ENCODE results near the gene SH2D3A. TPM values are rescaled to one million over a fixed set of nuclear protein-coding genes. Genes with fewer than 3 reads are reported as not detected.
A peak's percentile ranks its signal among the peaks of the same experiment; 100 is the strongest.

The SH2D3A gene
- total RNA-seq, 1 experiment from 2014 or later, result 75.7 TPM

DNA sequence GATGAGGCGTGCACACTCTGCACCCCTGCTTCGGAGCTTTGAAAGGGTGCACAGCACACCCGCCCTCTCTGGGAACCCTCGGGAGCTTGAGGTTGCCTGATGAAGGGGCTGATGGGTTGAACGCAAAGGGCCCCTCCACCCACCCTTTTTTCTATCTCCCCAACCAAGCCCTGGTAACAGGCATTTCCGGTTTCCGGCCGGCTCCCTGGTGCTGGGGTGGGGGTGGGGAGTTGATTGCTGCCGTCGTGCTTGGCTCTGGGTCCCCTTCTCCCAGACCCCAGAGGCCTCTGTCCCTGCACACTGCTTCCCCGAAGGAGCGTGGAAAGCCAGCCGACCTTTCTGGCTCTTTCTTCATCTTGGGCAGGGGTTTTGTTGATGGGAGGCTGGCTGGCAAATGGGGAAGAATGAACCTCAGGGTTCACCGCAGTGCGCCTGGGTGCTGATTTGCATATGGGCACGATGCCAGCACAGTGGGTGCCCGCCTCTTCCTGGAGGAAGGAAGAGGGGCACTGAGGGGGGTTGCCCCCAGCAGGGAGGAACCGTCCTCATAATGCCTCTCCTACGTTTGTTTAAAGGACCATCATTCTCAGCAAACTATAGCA lies 34.4 kb upstream of the SH2D3A start (continued):
- TF ChIP-seq, protein P1, sequence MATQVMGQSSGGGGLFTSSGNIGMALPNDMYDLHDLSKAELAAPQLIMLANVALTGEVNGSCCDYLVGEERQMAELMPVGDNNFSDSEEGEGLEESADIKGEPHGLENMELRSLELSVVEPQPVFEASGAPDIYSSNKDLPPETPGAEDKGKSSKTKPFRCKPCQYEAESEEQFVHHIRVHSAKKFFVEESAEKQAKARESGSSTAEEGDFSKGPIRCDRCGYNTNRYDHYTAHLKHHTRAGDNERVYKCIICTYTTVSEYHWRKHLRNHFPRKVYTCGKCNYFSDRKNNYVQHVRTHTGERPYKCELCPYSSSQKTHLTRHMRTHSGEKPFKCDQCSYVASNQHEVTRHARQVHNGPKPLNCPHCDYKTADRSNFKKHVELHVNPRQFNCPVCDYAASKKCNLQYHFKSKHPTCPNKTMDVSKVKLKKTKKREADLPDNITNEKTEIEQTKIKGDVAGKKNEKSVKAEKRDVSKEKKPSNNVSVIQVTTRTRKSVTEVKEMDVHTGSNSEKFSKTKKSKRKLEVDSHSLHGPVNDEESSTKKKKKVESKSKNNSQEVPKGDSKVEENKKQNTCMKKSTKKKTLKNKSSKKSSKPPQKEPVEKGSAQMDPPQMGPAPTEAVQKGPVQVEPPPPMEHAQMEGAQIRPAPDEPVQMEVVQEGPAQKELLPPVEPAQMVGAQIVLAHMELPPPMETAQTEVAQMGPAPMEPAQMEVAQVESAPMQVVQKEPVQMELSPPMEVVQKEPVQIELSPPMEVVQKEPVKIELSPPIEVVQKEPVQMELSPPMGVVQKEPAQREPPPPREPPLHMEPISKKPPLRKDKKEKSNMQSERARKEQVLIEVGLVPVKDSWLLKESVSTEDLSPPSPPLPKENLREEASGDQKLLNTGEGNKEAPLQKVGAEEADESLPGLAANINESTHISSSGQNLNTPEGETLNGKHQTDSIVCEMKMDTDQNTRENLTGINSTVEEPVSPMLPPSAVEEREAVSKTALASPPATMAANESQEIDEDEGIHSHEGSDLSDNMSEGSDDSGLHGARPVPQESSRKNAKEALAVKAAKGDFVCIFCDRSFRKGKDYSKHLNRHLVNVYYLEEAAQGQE (IDR thresholded peaks at IDR 0.05; ENCODE audit: low read depth), result no peak
- TF ChIP-seq FOSL1 (IDR thresholded peaks at IDR 0.05; ENCODE audit: low read depth), result no peak

DNA sequence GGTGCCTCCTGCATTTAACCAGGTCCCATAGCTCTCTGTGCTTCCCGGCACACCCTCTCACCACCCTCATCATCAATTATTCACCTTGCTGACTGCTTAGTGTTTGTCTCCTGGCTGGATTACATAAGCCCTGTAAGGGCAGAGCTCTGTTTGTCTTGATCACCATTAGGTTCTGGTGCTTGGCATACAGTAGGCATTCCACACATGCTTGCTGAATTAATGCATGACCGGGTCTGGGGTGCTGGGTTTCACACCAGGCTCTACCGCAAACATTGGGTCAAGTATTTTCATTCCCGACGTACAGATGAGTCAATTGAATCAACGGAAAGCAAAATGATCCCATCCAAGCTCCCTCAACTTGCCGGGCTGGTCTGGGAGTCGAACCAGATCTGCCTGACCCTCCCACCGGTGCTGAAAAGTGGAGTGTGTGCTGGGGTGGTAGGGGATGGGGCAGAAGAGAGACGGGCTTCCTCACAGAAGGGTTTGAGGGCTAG lies 33.8 kb upstream of the SH2D3A start:
- no peaks in the 10 kb centered on the region for H3K27me3 ChIP-seq (ENCODE audit: insufficient read depth, low read length)
- DNase-seq (ENCODE audit: low read depth, low spot score) (peak; percentile 39), ATAC-seq (peak; percentile 69)
- no peaks in the 10 kb centered on the region for H3K9me2 ChIP-seq (ENCODE audit: insufficient read depth)
- H3K36me3 ChIP-seq (ENCODE audit: control insufficient read depth in 1 of 2, insufficient read depth in 2 of 2, low read length in 2 of 2), result no peaks in the 10 kb centered on the region
- H3K9ac ChIP-seq (ENCODE audit: low read length), result peak overlapping the region; percentile 89
- no peaks in the 10 kb centered on the region for H4K20me1 ChIP-seq (ENCODE audit: insufficient read depth)
- H3K27ac ChIP-seq (ENCODE audit: low read depth, low read length), result peak overlapping the region; percentile 95
- peak overlapping the region; percentile 98 for H3K4me2 ChIP-seq (ENCODE audit: low read length)
- H2AFZ ChIP-seq (ENCODE audit: low read depth, low read length, poor library complexity, severe bottlenecking), result peak overlapping the region; percentile 54
- intact Hi-C loops (cut with micrococcal nuclease), result loop anchor here (2.0 kb wide), 1 partner anchor 34 kb away; the partner anchor contains the start of gene SH2D3A
- H3K4me3 ChIP-seq (replicated peaks in 1 of 2; ENCODE audit: low read depth in 1 of 2, low read length in 2 of 2), result peak overlapping the region; percentile 62 to 79
- ChIA-PET CTCF (interaction anchor here (1.3 kb wide), 1 partner anchor 33 kb away, joined by 3 read pairs; no protein-coding TSS in a partner anchor), RAD21 (ENCODE audit: low non-redundant PET in 1 of 2, low total read pairs in 2 of 2, uncharacterized antibody in 2 of 2, unreplicated experiment in 2 of 2) (interaction anchor here (0.6 to 1.4 kb wide), 2 partner anchors 63 kb away, joined by 4 to 5 read pairs; no protein-coding TSS in a partner anchor), POLR2A (interaction anchor here (0.5 to 1.4 kb wide), 5 partner anchors 9 to 604 kb away, joined by 3 to 4 read pairs (median 4); no protein-coding TSS in a partner anchor)
- BruUV-seq (replicated peaks), result TSS peak; percentile 85
- no peaks in the 10 kb centered on the region for H3K9me3 ChIP-seq (ENCODE audit: control insufficient read depth in 1 of 2, insufficient read depth in 1 of 2, low read depth in 1 of 2, low read length in 2 of 2)
- H3K79me2 ChIP-seq (ENCODE audit: insufficient read depth, low read length), result no peaks in the 10 kb centered on the region
- H3K4me1 ChIP-seq (ENCODE audit: control insufficient read depth in 1 of 2, insufficient read depth in 2 of 2, low read length in 2 of 2), result peaks cover 13 to 29% of the 10 kb centered on the region in 2 experiments
- TF ChIP-seq ZFX (IDR thresholded peaks at IDR 0.05), result no peak
- TF ChIP-seq, protein P1 (IDR thresholded peaks at IDR 0.05; ENCODE audit: low read depth), result no peak
- no peak for TF ChIP-seq TCF7L2 (IDR thresholded peaks at IDR 0.05; ENCODE audit: borderline replicate concordance, extremely low read depth, insufficient read depth, insufficient read length)
- TF ChIP-seq EGR1 (IDR thresholded peaks at IDR 0.05; ENCODE audit: low read depth), result no peak
- peak; percentile 70; the same call in 1 of the 2 replicates for TF ChIP-seq CBX3 (IDR thresholded peaks at IDR 0.05; ENCODE audit: low read depth)
- TF ChIP-seq JUND (IDR thresholded peaks at IDR 0.05), result peak; percentile 35; the same call in 1 of the 2 replicates
- peak; percentile 59 for TF ChIP-seq MAX (IDR thresholded peaks at IDR 0.05)
- no peak for TF ChIP-seq ZBTB33 (IDR thresholded peaks at IDR 0.05; ENCODE audit: extremely low read depth, insufficient replicate concordance, low read length)
- TF ChIP-seq, protein P2, sequence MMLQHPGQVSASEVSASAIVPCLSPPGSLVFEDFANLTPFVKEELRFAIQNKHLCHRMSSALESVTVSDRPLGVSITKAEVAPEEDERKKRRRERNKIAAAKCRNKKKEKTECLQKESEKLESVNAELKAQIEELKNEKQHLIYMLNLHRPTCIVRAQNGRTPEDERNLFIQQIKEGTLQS (IDR thresholded peaks at IDR 0.05), result no peak
- no peak for TF ChIP-seq ZNF274 (IDR thresholded peaks at IDR 0.05; ENCODE audit: low read depth, low read length)
- TF ChIP-seq SRF (IDR thresholded peaks at IDR 0.05; ENCODE audit: low read depth), result no peak
- peak; percentile 15 for TF ChIP-seq POLR2A (IDR thresholded peaks at IDR 0.05; ENCODE audit: borderline replicate concordance, extremely low read depth, insufficient read depth, insufficient read length)
- TF ChIP-seq POLR2AphosphoS5 (IDR thresholded peaks at IDR 0.05; ENCODE audit: low read depth, low read length), result no peak

All from HCT116 (cell line).